Activated CD8-positive, alpha-beta memory T cell treated with anti-CD3 and anti-CD28 coated beads, Interleukin-2, amount 50 U/mL, for 1 hour (primary cell): ENCODE measurements around the gene TNKS2.
A peak's percentile ranks its signal among the peaks of the same experiment; 100 is the strongest.
"Not testable (repeated sequence)": the region's sequence is repeated elsewhere in the genome, so short reads cannot be mapped to it uniquely, and the experiment has no call there.

Experiments used
- DNase-seq: peaks from one replicate; pipeline ENCODE4 v3.0.0-alpha.2; 2020; ENCODE audit errors: extremely low read depth

The TNKS2 gene

GRCh38 chr10:91797874-91798648 lies at the start of gene TNKS2:
Gene TNKS2 (plus strand): TSS chr10:91798426. CDS start chr10:91798691, 265 bp downstream.
- peak; percentile 75 for DNase-seq

GRCh38 chr10:91749592-91749991 lies 48.6 kb upstream of the TNKS2 start:
- not testable (repeated sequence) for DNase-seq

GRCh38 chr10:91756286-91756685 lies 41.9 kb upstream of the TNKS2 start:
- no peak for DNase-seq

GRCh38 chr10:91758303-91759146 lies 39.7 kb upstream of the TNKS2 start:
- DNase-seq, result no peak

- DNase-seq, result no peak
These were observed 38.6 kb upstream of the TNKS2 start for GRCh38 chr10:91759581-91759986.

- no peak for DNase-seq
These were observed 36.5 kb upstream of the TNKS2 start for GRCh38 chr10:91761721-91762120.

- DNase-seq, result no peak
These were observed 35.3 kb upstream of the TNKS2 start for GRCh38 chr10:91762878-91763277.

GRCh38 chr10:91766676-91767075 lies 31.6 kb upstream of the TNKS2 start:
- no peak for DNase-seq

GRCh38 chr10:91768123-91768522 lies 30.1 kb upstream of the TNKS2 start:
- no peak for DNase-seq

GRCh38 chr10:91771907-91772306 lies 26.3 kb upstream of the TNKS2 start:
- no peak for DNase-seq

- DNase-seq, result no peak
These were observed 25.8 kb upstream of the TNKS2 start for GRCh38 chr10:91772461-91772860.

GRCh38 chr10:91772869-91773268 lies 25.4 kb upstream of the TNKS2 start:
- no peak for DNase-seq

- no peak for DNase-seq
These were observed 23.7 kb upstream of the TNKS2 start for GRCh38 chr10:91774571-91774970.

- DNase-seq, result no peak
These were observed 22.5 kb upstream of the TNKS2 start for GRCh38 chr10:91775731-91776130.

- no peak for DNase-seq
These were observed 22.0 kb upstream of the TNKS2 start for GRCh38 chr10:91776266-91776665.

- no peak for DNase-seq
These were observed 19.7 kb upstream of the TNKS2 start for GRCh38 chr10:91778485-91778884.

GRCh38 chr10:91779011-91779605 lies 19.1 kb upstream of the TNKS2 start:
- no peak for DNase-seq

- no peak for DNase-seq
These were observed 15.7 kb upstream of the TNKS2 start for GRCh38 chr10:91782539-91782938.

GRCh38 chr10:91785830-91786229 lies 12.4 kb upstream of the TNKS2 start:
- DNase-seq, result no peak

- no peak for DNase-seq
These were observed 11.0 kb upstream of the TNKS2 start for GRCh38 chr10:91787258-91787657.

- DNase-seq, result no peak
These were observed 10.4 kb upstream of the TNKS2 start for GRCh38 chr10:91787810-91788209.

GRCh38 chr10:91788527-91788926 lies 9.7 kb upstream of the TNKS2 start:
- no peak for DNase-seq
